Measurements from ENCODE around the gene GBP2. TPM values are rescaled to one million over a fixed set of nuclear protein-coding genes. Genes with fewer than 3 reads are reported as not detected.

Gene GBP2
- not detected for polyA plus RNA-seq (2013, experiment 1 of 4)
- not detected for polyA plus RNA-seq (2013, experiment 2 of 4)
- 0.27 TPM for polyA plus RNA-seq (2013, experiment 3 of 4)
- polyA plus RNA-seq (2013, experiment 4 of 4) = 0.28 TPM

- Histone ChIP-seq H3K4me3 (ENCODE audit: insufficient read depth, low read depth, low read length) (no peak within 1 kb of the TSS), H3K27me3 (ENCODE audit: control insufficient read depth, insufficient read depth, low read length, poor library complexity, severe bottlenecking) (no peaks in the 10 kb centered on the region), H3K27ac (ENCODE audit: insufficient read depth, low read depth, low read length, poor library complexity, severe bottlenecking) (no peak within 1 kb of the TSS), H3K4me1 (ENCODE audit: control insufficient read depth, insufficient read depth, low read length) (no peaks in the 10 kb centered on the region), H3K9me3 (ENCODE audit: control insufficient read depth, low read length) (no peaks in the 10 kb centered on the region), H3K36me3 (ENCODE audit: control insufficient read depth, insufficient read depth, low read length) (no peaks in the 10 kb centered on the region)
- WGBS, 2 experiments = 76 to 80% methylated on average over 6 of the region's 6 CpGs
Observed at GRCh38 chr1:89125913-89126580, at the start of gene GBP2. Gene GBP2 (minus strand): TSS chr1:89126114. CDS start chr1:89121966, 4,148 bp downstream.

- Histone ChIP-seq H3K27ac (ENCODE audit: insufficient read depth, low read depth, low read length, poor library complexity, severe bottlenecking) (no peak overlapping the region), H3K9me3 (ENCODE audit: control insufficient read depth, low read length) (no peaks in the 10 kb centered on the region)
- WGBS, 2 experiments = 90 to 94% methylated on average over 3 of the region's 3 CpGs
Observed at GRCh38 chr1:89174491-89174890, 48.6 kb upstream of the GBP2 start.

GRCh38 chr1:89172468-89173143 lies 46.7 kb upstream of the GBP2 start:
- H3K27ac ChIP-seq (ENCODE audit: insufficient read depth, low read depth, low read length, poor library complexity, severe bottlenecking) = no peak overlapping the region
- no peaks in the 10 kb centered on the region for H3K27me3 ChIP-seq (ENCODE audit: control insufficient read depth, insufficient read depth, low read length, poor library complexity, severe bottlenecking)
- WGBS, 2 experiments = 96 to 97% methylated on average over 3 of the region's 4 CpGs

More at GRCh38 chr1:89174491-89174890, 48.6 kb upstream of the GBP2 start:
- H3K27me3 ChIP-seq (ENCODE audit: control insufficient read depth, insufficient read depth, low read length, poor library complexity, severe bottlenecking) = no peaks in the 10 kb centered on the region
- H3K36me3 ChIP-seq (ENCODE audit: control insufficient read depth, insufficient read depth, low read length) = no peaks in the 10 kb centered on the region
- no peaks in the 10 kb centered on the region for H3K4me1 ChIP-seq (ENCODE audit: control insufficient read depth, insufficient read depth, low read length)
- no peak overlapping the region for H3K4me3 ChIP-seq (ENCODE audit: insufficient read depth, low read depth, low read length)

DNA sequence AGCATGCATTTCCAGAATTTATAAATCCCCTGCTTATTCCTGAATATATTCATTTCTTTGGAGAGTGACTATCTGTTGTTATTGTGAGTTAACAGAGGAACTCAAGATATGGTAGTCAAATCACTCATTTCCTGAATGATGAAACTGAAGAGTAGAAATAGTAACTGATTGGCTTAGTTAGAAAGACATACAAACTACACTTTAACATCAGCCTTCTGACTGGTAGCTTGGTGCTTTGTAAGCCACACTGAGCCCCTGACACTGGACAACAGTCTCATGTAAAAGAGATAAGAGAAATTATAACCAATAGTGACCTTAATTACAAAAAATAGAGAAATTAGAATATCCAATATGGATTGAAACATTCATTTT lies 45.1 kb upstream of the GBP2 start:
- Histone ChIP-seq H3K4me3 (ENCODE audit: insufficient read depth, low read depth, low read length) (no peak overlapping the region), H3K9me3 (ENCODE audit: control insufficient read depth, low read length) (no peaks in the 10 kb centered on the region)

More at GRCh38 chr1:89172468-89173143, 46.7 kb upstream of the GBP2 start:
- H3K4me3 ChIP-seq (ENCODE audit: insufficient read depth, low read depth, low read length) = no peak overlapping the region
- H3K4me1 ChIP-seq (ENCODE audit: control insufficient read depth, insufficient read depth, low read length) = no peaks in the 10 kb centered on the region
- no peaks in the 10 kb centered on the region for H3K9me3 ChIP-seq (ENCODE audit: control insufficient read depth, low read length)
- H3K36me3 ChIP-seq (ENCODE audit: control insufficient read depth, insufficient read depth, low read length) = no peaks in the 10 kb centered on the region

GRCh38 chr1:89170170-89171066 lies 44.5 kb upstream of the GBP2 start:
- Histone ChIP-seq H3K9me3 (ENCODE audit: control insufficient read depth, low read length) (no peaks in the 10 kb centered on the region), H3K27ac (ENCODE audit: insufficient read depth, low read depth, low read length, poor library complexity, severe bottlenecking) (no peak overlapping the region)
- WGBS, 2 experiments = 94% methylated on average over 3 to 4 of the region's 4 CpGs

More for the DNA sequence above, 45.1 kb upstream of the GBP2 start:
- Histone ChIP-seq H3K36me3 (ENCODE audit: control insufficient read depth, insufficient read depth, low read length) (no peaks in the 10 kb centered on the region), H3K27me3 (ENCODE audit: control insufficient read depth, insufficient read depth, low read length, poor library complexity, severe bottlenecking) (no peaks in the 10 kb centered on the region), H3K27ac (ENCODE audit: insufficient read depth, low read depth, low read length, poor library complexity, severe bottlenecking) (no peak overlapping the region), H3K4me1 (ENCODE audit: control insufficient read depth, insufficient read depth, low read length) (no peaks in the 10 kb centered on the region)

DNA sequence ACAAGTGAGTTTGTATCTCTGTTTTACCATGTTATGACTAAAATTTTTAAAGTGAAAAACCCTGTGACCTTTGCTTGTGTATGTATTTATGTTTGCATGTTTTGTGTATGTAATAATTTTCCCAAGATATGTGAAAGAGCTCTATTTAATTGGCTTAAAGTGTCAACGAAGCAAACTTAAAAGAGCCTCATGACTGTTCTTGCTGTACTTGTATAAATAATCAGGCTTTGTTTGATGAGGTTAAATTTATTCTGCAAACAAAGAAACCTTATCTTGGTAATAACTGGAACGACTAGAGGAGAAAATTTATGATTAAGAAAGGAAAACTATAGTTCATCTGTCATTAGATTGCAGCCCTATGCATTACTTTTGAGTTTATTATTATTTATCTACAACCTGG lies 43.3 kb upstream of the GBP2 start:
- no peaks in the 10 kb centered on the region for H3K9me3 ChIP-seq (ENCODE audit: control insufficient read depth, low read length)
- H3K4me3 ChIP-seq (ENCODE audit: insufficient read depth, low read depth, low read length) = no peak overlapping the region
- H3K27me3 ChIP-seq (ENCODE audit: control insufficient read depth, insufficient read depth, low read length, poor library complexity, severe bottlenecking) = no peaks in the 10 kb centered on the region
- H3K4me1 ChIP-seq (ENCODE audit: control insufficient read depth, insufficient read depth, low read length) = no peaks in the 10 kb centered on the region
- no peak overlapping the region for H3K27ac ChIP-seq (ENCODE audit: insufficient read depth, low read depth, low read length, poor library complexity, severe bottlenecking)
- no peaks in the 10 kb centered on the region for H3K36me3 ChIP-seq (ENCODE audit: control insufficient read depth, insufficient read depth, low read length)
- WGBS, 2 experiments = 90 to 97% methylated on average over 1 to 2 of the region's 2 CpGs

More at GRCh38 chr1:89170170-89171066, 44.5 kb upstream of the GBP2 start:
- Histone ChIP-seq H3K27me3 (ENCODE audit: control insufficient read depth, insufficient read depth, low read length, poor library complexity, severe bottlenecking) (no peaks in the 10 kb centered on the region), H3K36me3 (ENCODE audit: control insufficient read depth, insufficient read depth, low read length) (no peaks in the 10 kb centered on the region), H3K4me1 (ENCODE audit: control insufficient read depth, insufficient read depth, low read length) (no peaks in the 10 kb centered on the region), H3K4me3 (ENCODE audit: insufficient read depth, low read depth, low read length) (no peak overlapping the region)

GRCh38 chr1:89167590-89168230 lies 41.8 kb upstream of the GBP2 start:
- Histone ChIP-seq H3K9me3 (ENCODE audit: control insufficient read depth, low read length) (no peaks in the 10 kb centered on the region), H3K36me3 (ENCODE audit: control insufficient read depth, insufficient read depth, low read length) (no peaks in the 10 kb centered on the region), H3K4me3 (ENCODE audit: insufficient read depth, low read depth, low read length) (no peak overlapping the region), H3K27ac (ENCODE audit: insufficient read depth, low read depth, low read length, poor library complexity, severe bottlenecking) (no peak overlapping the region), H3K27me3 (ENCODE audit: control insufficient read depth, insufficient read depth, low read length, poor library complexity, severe bottlenecking) (no peaks in the 10 kb centered on the region), H3K4me1 (ENCODE audit: control insufficient read depth, insufficient read depth, low read length) (no peaks in the 10 kb centered on the region)
- WGBS, 2 experiments = 77% methylated on average over 1 of the region's 2 CpGs; no CpG with 5 or more reads in 1 of the 2 experiments

DNA sequence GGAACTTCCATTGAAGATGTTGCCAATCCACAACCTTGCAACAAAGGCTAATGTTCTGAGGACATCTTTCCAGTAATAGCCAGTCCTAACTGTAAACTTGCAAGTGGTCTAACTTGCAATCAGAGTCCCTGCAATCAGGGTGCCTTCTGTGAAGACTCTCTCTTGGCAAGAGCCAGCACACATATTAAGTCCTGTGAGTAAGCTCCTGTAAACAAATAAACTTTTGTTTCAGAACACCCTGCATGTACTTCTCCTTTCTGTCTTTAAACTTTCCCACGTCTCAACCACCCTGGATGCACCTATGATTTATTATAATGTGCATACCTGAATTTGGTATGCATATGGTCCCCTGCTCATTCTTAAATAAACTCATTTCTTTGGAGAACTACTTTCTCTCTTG lies 40.8 kb upstream of the GBP2 start:
- no peak overlapping the region for H3K27ac ChIP-seq (ENCODE audit: insufficient read depth, low read depth, low read length, poor library complexity, severe bottlenecking)
- 70 to 80% methylated on average over 1 of the region's 1 CpG for WGBS, 2 experiments

DNA sequence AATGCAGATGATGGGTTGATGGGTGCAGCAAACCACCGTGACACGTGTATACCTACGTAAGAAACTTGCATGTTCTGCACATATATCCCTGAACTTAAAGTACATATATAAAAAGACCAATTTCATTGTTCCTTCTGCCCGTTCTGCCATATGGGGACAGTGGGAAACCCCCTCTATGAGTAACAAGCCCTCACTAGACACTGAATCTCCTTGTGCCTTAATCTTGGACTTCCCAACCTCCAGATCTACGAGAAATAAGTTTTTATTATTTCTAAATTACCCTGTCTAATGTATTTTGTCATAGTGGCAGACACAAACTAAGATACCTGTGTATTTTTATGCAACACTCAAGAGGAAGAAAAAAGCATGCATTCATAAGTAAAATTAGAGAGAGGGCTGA lies 39.9 kb upstream of the GBP2 start:
- Histone ChIP-seq H3K4me1 (ENCODE audit: control insufficient read depth, insufficient read depth, low read length) (no peaks in the 10 kb centered on the region), H3K27me3 (ENCODE audit: control insufficient read depth, insufficient read depth, low read length, poor library complexity, severe bottlenecking) (no peaks in the 10 kb centered on the region), H3K4me3 (ENCODE audit: insufficient read depth, low read depth, low read length) (no peak overlapping the region), H3K27ac (ENCODE audit: insufficient read depth, low read depth, low read length, poor library complexity, severe bottlenecking) (no peak overlapping the region), H3K9me3 (ENCODE audit: control insufficient read depth, low read length) (no peaks in the 10 kb centered on the region), H3K36me3 (ENCODE audit: control insufficient read depth, insufficient read depth, low read length) (no peaks in the 10 kb centered on the region)
- 87 to 97% methylated on average over 4 to 5 of the region's 5 CpGs for WGBS, 2 experiments

More for the DNA sequence above, 40.8 kb upstream of the GBP2 start:
- H3K9me3 ChIP-seq (ENCODE audit: control insufficient read depth, low read length) = no peaks in the 10 kb centered on the region
- no peak overlapping the region for H3K4me3 ChIP-seq (ENCODE audit: insufficient read depth, low read depth, low read length)
- no peaks in the 10 kb centered on the region for H3K4me1 ChIP-seq (ENCODE audit: control insufficient read depth, insufficient read depth, low read length)
- no peaks in the 10 kb centered on the region for H3K36me3 ChIP-seq (ENCODE audit: control insufficient read depth, insufficient read depth, low read length)
- H3K27me3 ChIP-seq (ENCODE audit: control insufficient read depth, insufficient read depth, low read length, poor library complexity, severe bottlenecking) = no peaks in the 10 kb centered on the region
